ENCODE measurements around the gene DNAJC1. TPM values are rescaled to one million over a fixed set of nuclear protein-coding genes. Genes with fewer than 3 reads are reported as not detected.

Gene DNAJC1
- total and polyA plus RNA-seq, 2 of the 8 experiments (the other 6 are each of a cell fraction or from before 2014, with no cell fraction given): 6.8 to 14.8 TPM

- TF ChIP-seq TEAD4 (IDR thresholded peaks at IDR 0.05; ENCODE audit: low read depth, low read length): no peak
These were observed 53.0 kb downstream of the DNAJC1 start (continued) for GRCh38 chr10:21950566-21950965.

- Histone ChIP-seq H3K27me3 (replicated peaks in 1 of 4; ENCODE audit: control insufficient read depth in 3 of 4, extremely low read depth in 1 of 4, insufficient read depth in 3 of 4, low read length in 3 of 4) (no peaks in the 10 kb centered on the region), H4K8ac (ENCODE audit: extremely low read depth, insufficient read depth, low read length) (no peak overlapping the region), H3K9ac (replicated peaks in 1 of 4; ENCODE audit: extremely low read depth in 1 of 4, low read depth in 3 of 4, low read length in 3 of 4) (no peak overlapping the region), H2BK15ac (ENCODE audit: low read length) (no peak overlapping the region), H3K4me1 (replicated peaks in 1 of 4; ENCODE audit: control insufficient read depth in 3 of 4, insufficient read depth in 4 of 4, low read length in 3 of 4) (no peaks in the 10 kb centered on the region), H4K91ac (replicated peaks; ENCODE audit: insufficient read length, low read length) (no peak overlapping the region), H3K36me3 (ENCODE audit: control insufficient read depth in 2 of 4, insufficient read depth in 4 of 4, low read length in 3 of 4) (no peaks in the 10 kb centered on the region), H2AFZ (ENCODE audit: low read length) (no peak overlapping the region), H3K27ac (ENCODE audit: low read depth, low read length) (no peak overlapping the region), H2BK20ac (ENCODE audit: low read length) (no peak overlapping the region), H4K5ac (ENCODE audit: insufficient read length, low read depth, low read length) (no peak overlapping the region), H3K23me2 (ENCODE audit: low read depth, low read length) (no peaks in the 10 kb centered on the region), H4K20me1 (replicated peaks in 1 of 2; ENCODE audit: control insufficient read depth in 1 of 2, insufficient read depth in 2 of 2, low read length in 2 of 2) (no peaks in the 10 kb centered on the region), H3K79me1 (ENCODE audit: low read depth, low read length) (no peaks in the 10 kb centered on the region), H3K23ac (ENCODE audit: insufficient read length) (no peak overlapping the region), H2AK5ac (ENCODE audit: low read depth, low read length) (no peak overlapping the region), H3K4me2 (ENCODE audit: insufficient read depth in 1 of 2, low read depth in 2 of 2, low read length in 2 of 2) (no peak overlapping the region), H3K4ac (replicated peaks; ENCODE audit: insufficient read length, low read depth, low read length) (no peak overlapping the region), H3K79me2 (ENCODE audit: control insufficient read depth in 1 of 2, insufficient read depth in 2 of 2, low read length in 2 of 2) (no peaks in the 10 kb centered on the region), H3K14ac (ENCODE audit: insufficient read length) (no peak overlapping the region), H2BK120ac (replicated peaks; ENCODE audit: low read depth, low read length) (no peak overlapping the region), H3K56ac (replicated peaks; ENCODE audit: insufficient read length, low read depth, low read length) (no peak overlapping the region), H2BK5ac (ENCODE audit: low read depth, low read length) (no peak overlapping the region), H3K9me3 (ENCODE audit: insufficient read depth in 2 of 2, low read depth in 1 of 2, low read length in 1 of 2) (no peaks in the 10 kb centered on the region), H3K4me3 (ENCODE audit: extremely low read depth in 1 of 4, insufficient read depth in 2 of 4, low read depth in 3 of 4, low read length in 4 of 4) (no peak overlapping the region), H2BK12ac (ENCODE audit: low read depth, low read length) (no peak overlapping the region), H3K18ac (ENCODE audit: extremely low read depth, low read length) (no peak overlapping the region)
- no peak for TF ChIP-seq RXRA (IDR thresholded peaks at IDR 0.05; ENCODE audit: insufficient read depth, low read depth, low read length)
- TF ChIP-seq SIN3A (conservative IDR thresholded peaks at IDR 0.05 in 1 of 2, IDR thresholded peaks at IDR 0.05 in 1 of 2; ENCODE audit: low read depth in 1 of 2, low read length in 2 of 2): no peak
- TF ChIP-seq NRF1 (IDR thresholded peaks at IDR 0.05; ENCODE audit: low read depth, low read length): no peak
- TF ChIP-seq JUND (IDR thresholded peaks at IDR 0.05; ENCODE audit: low read length): no peak
- TF ChIP-seq ATF3 (IDR thresholded peaks at IDR 0.05; ENCODE audit: insufficient read depth, low read depth, low read length): no peak
- TF ChIP-seq FOSL1 (IDR thresholded peaks at IDR 0.05; ENCODE audit: insufficient read depth, low read depth, low read length): no peak
- no peak for TF ChIP-seq KDM4A (IDR thresholded peaks at IDR 0.05; ENCODE audit: low read depth, low read length, severe bottlenecking)
- TF ChIP-seq SAP30 (IDR thresholded peaks at IDR 0.05; ENCODE audit: insufficient read depth, insufficient replicate concordance, low read length): no peak
- no peak for TF ChIP-seq HDAC6 (IDR thresholded peaks at IDR 0.05; ENCODE audit: low read depth, low read length)
- TF ChIP-seq CTBP2 (IDR thresholded peaks at IDR 0.05; ENCODE audit: borderline replicate concordance, insufficient read depth, insufficient read length, low read length): no peak
- CTCF ChIA-PET (ENCODE audit: partially characterized antibody): no interaction called here
- no peak for FAIRE-seq
- no peak for DNase-seq (ENCODE audit: low read depth in 1 of 2, low spot score in 2 of 2)
- POLR2A ChIA-PET (ENCODE audit: partially characterized antibody): no interaction called here
These were observed 56.6 kb downstream of the DNAJC1 start for GRCh38 chr10:21946946-21947345.
